ENCODE measurements around the gene ROCK2. TPM values are rescaled to one million over a fixed set of nuclear protein-coding genes. Genes with fewer than 3 reads are reported as not detected.
A peak's percentile ranks its signal among the peaks of the same experiment; 100 is the strongest.

ROCK2 gene
- total and polyA plus RNA-seq, 2 of the 8 experiments (the other 6 are each of a cell fraction or from before 2014, with no cell fraction given), result 2.7 to 29.0 TPM

DNA sequence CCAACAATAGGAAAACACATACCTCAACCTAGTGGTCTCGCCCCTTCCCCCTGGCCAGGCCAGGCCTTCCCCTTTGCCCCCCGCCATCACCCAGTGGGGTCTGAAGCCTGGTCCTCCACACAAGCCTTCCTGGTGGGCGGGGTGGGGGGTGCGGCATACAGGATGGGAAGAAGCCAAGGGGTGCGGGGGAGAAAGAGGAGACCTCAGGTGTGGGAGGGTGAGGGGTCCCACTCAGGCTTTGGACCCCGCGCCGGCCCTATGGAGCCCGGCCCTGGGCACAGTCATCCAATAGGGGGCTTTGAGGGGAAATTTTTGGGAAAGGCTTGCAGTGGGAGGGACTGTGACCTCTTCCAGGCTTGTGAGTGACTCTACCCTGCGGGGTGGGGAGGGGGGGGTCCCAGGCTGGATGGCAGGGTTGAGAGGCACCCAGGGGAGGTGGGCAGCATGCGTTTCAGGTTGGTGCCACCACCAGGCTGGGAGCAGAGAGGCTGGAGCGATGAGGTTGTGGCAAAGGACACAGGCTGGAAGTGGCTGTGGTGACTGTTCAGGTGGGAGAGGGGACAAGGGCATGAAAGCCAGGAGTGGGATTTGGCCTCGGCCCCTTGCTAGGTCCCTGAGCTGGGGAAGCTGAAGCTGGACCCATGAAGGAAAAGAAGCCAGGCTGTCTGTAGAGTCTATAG lies 187.9 kb downstream of the ROCK2 start:
- Histone ChIP-seq H4K91ac (replicated peaks; ENCODE audit: insufficient read length, low read length) (no peak overlapping the region), H3K14ac (ENCODE audit: insufficient read length) (no peak overlapping the region), H3K9me3 (ENCODE audit: insufficient read depth in 2 of 2, low read depth in 1 of 2, low read length in 1 of 2) (no peaks in the 10 kb centered on the region), H3K36me3 (ENCODE audit: control insufficient read depth in 2 of 4, insufficient read depth in 4 of 4, low read length in 3 of 4) (no peaks in the 10 kb centered on the region), H3K4me3 (ENCODE audit: extremely low read depth in 1 of 4, insufficient read depth in 2 of 4, low read depth in 3 of 4, low read length in 4 of 4) (no peak overlapping the region), H2BK12ac (ENCODE audit: low read depth, low read length) (no peak overlapping the region), H4K8ac (ENCODE audit: extremely low read depth, insufficient read depth, low read length) (no peak overlapping the region), H3K4me2 (ENCODE audit: insufficient read depth in 1 of 2, low read depth in 2 of 2, low read length in 2 of 2) (no peak overlapping the region; a peak in 1 of 4 replicates), H2AFZ (ENCODE audit: low read length) (no peak overlapping the region), H2BK15ac (ENCODE audit: low read length) (0 out of 2 replicates have a peak overlapping the region, but pooled peaks have one; percentile 61), H3K4me1 (replicated peaks in 1 of 4; ENCODE audit: control insufficient read depth in 3 of 4, insufficient read depth in 4 of 4, low read length in 3 of 4) (peaks cover 0 to 5% (median 4%) of the 10 kb centered on the region in 4 experiments; a peak in 5 of 7 replicates), H2AK5ac (ENCODE audit: low read depth, low read length) (no peak overlapping the region), H2BK5ac (ENCODE audit: low read depth, low read length) (no peak overlapping the region), H2BK120ac (replicated peaks; ENCODE audit: low read depth, low read length) (no peak overlapping the region), H3K79me1 (ENCODE audit: low read depth, low read length) (no peaks in the 10 kb centered on the region), H3K79me2 (ENCODE audit: control insufficient read depth in 1 of 2, insufficient read depth in 2 of 2, low read length in 2 of 2) (no peaks in the 10 kb centered on the region), H3K23me2 (ENCODE audit: low read depth, low read length) (peaks cover 2% of the 10 kb centered on the region; the same call in 1 of the 2 replicates), H3K18ac (ENCODE audit: extremely low read depth, low read length) (no peak overlapping the region), H3K9ac (replicated peaks in 1 of 4; ENCODE audit: extremely low read depth in 1 of 4, low read depth in 3 of 4, low read length in 3 of 4) (no peak overlapping the region), H3K4ac (replicated peaks; ENCODE audit: insufficient read length, low read depth, low read length) (no peak overlapping the region), H2BK20ac (ENCODE audit: low read length) (no peak overlapping the region), H4K5ac (ENCODE audit: insufficient read length, low read depth, low read length) (no peak overlapping the region), H3K23ac (ENCODE audit: insufficient read length) (no peak overlapping the region), H4K20me1 (replicated peaks in 1 of 2; ENCODE audit: control insufficient read depth in 1 of 2, insufficient read depth in 2 of 2, low read length in 2 of 2) (no peaks in the 10 kb centered on the region), H3K56ac (replicated peaks; ENCODE audit: insufficient read length, low read depth, low read length) (no peak overlapping the region), H3K27me3 (replicated peaks in 1 of 4; ENCODE audit: control insufficient read depth in 3 of 4, extremely low read depth in 1 of 4, insufficient read depth in 3 of 4, low read length in 3 of 4) (peaks cover 0 to 13% (median 10%) of the 10 kb centered on the region in 4 experiments; a peak in 5 of 7 replicates), H3K27ac (ENCODE audit: low read depth, low read length) (no peak overlapping the region)
- WGBS, 2 experiments (ENCODE audit: extremely low coverage in 1 of 2, insufficient coverage in 1 of 2, insufficient read length in 1 of 2, insufficient replicate concordance in 2 of 2, low coverage in 1 of 2, low lambda C conversion rate in 2 of 2, missing lambda C conversion rate in 1 of 2), result 100% methylated on average over 5 of the region's 13 CpGs; no CpG with 5 or more reads in 1 of the 2 experiments
- DNase-seq (ENCODE audit: low read depth in 1 of 2, low spot score in 2 of 2), result no peak
- ChIA-PET CTCF (ENCODE audit: partially characterized antibody) (interaction anchor here (1.3 to 11.4 kb wide), 3 partner anchors 24 to 258 kb away, joined by 4 to 111 read pairs (median 6); a partner anchor contains a TSS), POLR2A (ENCODE audit: partially characterized antibody) (interaction anchor here (1.0 to 4.1 kb wide), 2 partner anchors 24 to 185 kb away, joined by 5 to 20 read pairs; a partner anchor contains a TSS)
- FAIRE-seq, result no peak
- no peak for TF ChIP-seq SP1 (IDR thresholded peaks at IDR 0.05; ENCODE audit: low read depth, low read length)

Measured in H1 (cell line).